CD4-positive, alpha-beta T cell (primary cell): ENCODE data around the gene PRPF40A. TPM values are rescaled to one million over a fixed set of nuclear protein-coding genes. Genes with fewer than 3 reads are reported as not detected.

ENCODE experiments used
- ATAC-seq: fragments of 200-7000 bp; cut with Tn5 transposase; one replicate; pipeline ENCODE4 v1.10.0; 2022; ENCODE audit warnings: mild to moderate bottlenecking; ENCODE audit not compliant: poor library complexity
- CTCF ChIA-PET: fragments of 350-600 bp; sonication (Branson Sonifier 250); formaldehyde crosslinking; loops from one replicate; lab custom pipeline; 2021; ENCODE audit warnings: antibody characterized with exemption, inconsistent platforms; lab: Charles Lee
- POLR2A ChIA-PET: fragments of 350-600 bp; sonication (Branson Sonifier 250); formaldehyde crosslinking; loops from one replicate; lab custom pipeline; 2021; ENCODE audit warnings: antibody characterized with exemption, inconsistent platforms; lab: Charles Lee
- DNase-seq, 14 experiments: peaks; one replicate each; pipeline ENCODE4 v3.0.0-alpha.2; 2013 to 2020; ENCODE audit warnings: mixed read lengths in 2 of 14
- H3K27ac ChIP-seq, 2 donors: one replicate each; pipeline versions ENCODE4 v1.5.1 to v1.7.0; 2013; ENCODE audit warnings: low read length in 2 of 2, low read depth in 1 of 2, mild to moderate bottlenecking in 1 of 2
- H3K27me3 ChIP-seq, 2 experiments: 1 replicate in 1 of 2; 2 replicates in 1 of 2; pipeline versions ENCODE4 v1.6.1 to v1.7.0; 2013; ENCODE audit warnings: low read length in 2 of 2, control low read depth in 1 of 2, mild to moderate bottlenecking in 1 of 2, moderate library complexity in 1 of 2; ENCODE audit not compliant: insufficient read depth in 2 of 2, control insufficient read depth in 1 of 2
- H3K36me3 ChIP-seq: one replicate; pipeline ENCODE4 v1.6.1; 2013; ENCODE audit warnings: low read length, control low read depth; ENCODE audit not compliant: insufficient read depth
- H3K4me1 ChIP-seq: one replicate; pipeline ENCODE4 v1.6.1; 2013; ENCODE audit warnings: low read length, control low read depth; ENCODE audit not compliant: insufficient read depth
- H3K4me3 ChIP-seq: one replicate; pipeline ENCODE4 v1.5.1; 2013; ENCODE audit warnings: mild to moderate bottlenecking, low read length, moderate library complexity
- H3K9me3 ChIP-seq, 2 experiments: 1 replicate in 1 of 2; 2 replicates in 1 of 2; pipeline versions ENCODE4 v1.6.1 to v1.7.0; 2013; ENCODE audit warnings: low read length in 2 of 2, mild to moderate bottlenecking in 2 of 2, control low read depth in 1 of 2, moderate library complexity in 1 of 2; ENCODE audit not compliant: control insufficient read depth in 1 of 2, insufficient read depth in 1 of 2
- H3K27ac Mint-ChIP-seq: one replicate; pipeline ENCODE4 v1.8.0; 2020; ENCODE audit warnings: mixed read lengths
- H3K27me3 Mint-ChIP-seq: one replicate; pipeline ENCODE4 v1.8.0; 2021; ENCODE audit warnings: mixed read lengths
- H3K36me3 Mint-ChIP-seq: one replicate; pipeline ENCODE4 v1.8.0; 2021; ENCODE audit warnings: low read depth, mixed read lengths
- H3K4me1 Mint-ChIP-seq: one replicate; pipeline ENCODE4 v1.8.0; 2021; ENCODE audit warnings: low read depth, mixed read lengths
- H3K4me3 Mint-ChIP-seq: one replicate; pipeline ENCODE4 v1.8.0; 2020; ENCODE audit warnings: mild to moderate bottlenecking, mixed read lengths
- H3K9me3 Mint-ChIP-seq: one replicate; pipeline ENCODE4 v1.8.0; 2020; ENCODE audit warnings: mixed read lengths
- intact Hi-C, 2 experiments: fragments of 100-400 bp; cut with DNase I in 1 of 2; cut with micrococcal nuclease in 1 of 2; formaldehyde crosslinking; loops; one replicate each; pipeline versions ENCODE4 v1.15.1 to v1.9.0; 2023 to 2025; cut with DNase I, micrococcal nuclease
- total RNA-seq, 174 experiments: library from RNA in 2 of 174; stranded (reverse) in 2 of 174; gene quantifications; one replicate each; pipeline ENCODE4 v1.2.3 and lab custom pipeline; 2021 to 2026
- TF ChIP-seq, protein P1 (sequence below): fragments of 200-600 bp; IDR thresholded peaks from one replicate; pipeline ENCODE4 v1.8.0; 2022; ENCODE audit warnings: antibody characterized with exemption, mild to moderate bottlenecking

Gene PRPF40A
- total RNA-seq, 2 experiments from 2014 or later: 146 to 148 TPM

DNA sequence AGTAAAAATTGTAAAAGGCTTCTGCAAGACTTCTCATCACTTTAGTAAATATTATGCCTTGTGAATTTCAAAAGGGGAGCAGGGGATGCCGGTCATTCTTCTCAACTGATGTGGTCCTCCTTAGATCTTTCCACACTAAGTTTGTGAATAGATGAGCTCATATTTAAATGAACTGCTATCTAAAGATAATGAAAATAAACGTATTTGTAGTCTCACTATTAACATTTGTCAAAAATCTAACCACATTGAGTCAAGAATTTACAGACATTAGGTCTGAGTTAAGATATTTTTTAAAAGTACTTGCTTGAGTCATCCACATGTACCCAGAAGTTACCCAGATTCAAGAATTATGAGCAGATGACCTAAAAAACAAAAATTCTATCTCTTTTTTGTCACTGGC lies 6.5 kb downstream of the PRPF40A start:
- TF ChIP-seq, protein P1, sequence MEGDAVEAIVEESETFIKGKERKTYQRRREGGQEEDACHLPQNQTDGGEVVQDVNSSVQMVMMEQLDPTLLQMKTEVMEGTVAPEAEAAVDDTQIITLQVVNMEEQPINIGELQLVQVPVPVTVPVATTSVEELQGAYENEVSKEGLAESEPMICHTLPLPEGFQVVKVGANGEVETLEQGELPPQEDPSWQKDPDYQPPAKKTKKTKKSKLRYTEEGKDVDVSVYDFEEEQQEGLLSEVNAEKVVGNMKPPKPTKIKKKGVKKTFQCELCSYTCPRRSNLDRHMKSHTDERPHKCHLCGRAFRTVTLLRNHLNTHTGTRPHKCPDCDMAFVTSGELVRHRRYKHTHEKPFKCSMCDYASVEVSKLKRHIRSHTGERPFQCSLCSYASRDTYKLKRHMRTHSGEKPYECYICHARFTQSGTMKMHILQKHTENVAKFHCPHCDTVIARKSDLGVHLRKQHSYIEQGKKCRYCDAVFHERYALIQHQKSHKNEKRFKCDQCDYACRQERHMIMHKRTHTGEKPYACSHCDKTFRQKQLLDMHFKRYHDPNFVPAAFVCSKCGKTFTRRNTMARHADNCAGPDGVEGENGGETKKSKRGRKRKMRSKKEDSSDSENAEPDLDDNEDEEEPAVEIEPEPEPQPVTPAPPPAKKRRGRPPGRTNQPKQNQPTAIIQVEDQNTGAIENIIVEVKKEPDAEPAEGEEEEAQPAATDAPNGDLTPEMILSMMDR: no peak
- no peaks in the 10 kb centered on the region for H3K27me3 Mint-ChIP-seq
- peaks cover 83% of the 10 kb centered on the region for H3K4me1 Mint-ChIP-seq
- ATAC-seq (no peak), DNase-seq (no peak)
- Histone ChIP-seq H3K27me3 (no peaks in the 10 kb centered on the region), H3K27ac (no peak overlapping the region), H3K9me3 (no peaks in the 10 kb centered on the region), H3K36me3 (peaks cover 71% of the 10 kb centered on the region), H3K4me3 (no peak overlapping the region), H3K4me1 (peaks cover 10% of the 10 kb centered on the region)
- H3K4me3 Mint-ChIP-seq: no peak overlapping the region
- H3K9me3 Mint-ChIP-seq: no peaks in the 10 kb centered on the region
- no peak overlapping the region for H3K27ac Mint-ChIP-seq
- ChIA-PET POLR2A (no interaction called here), CTCF (no interaction called here)
- intact Hi-C loops: loop anchor here in 1 of 2 experiments (10.0 kb wide), 1 partner anchor 1426 kb away; the partner anchor contains the start of gene NMI
- peaks cover 90% of the 10 kb centered on the region for H3K36me3 Mint-ChIP-seq

DNA sequence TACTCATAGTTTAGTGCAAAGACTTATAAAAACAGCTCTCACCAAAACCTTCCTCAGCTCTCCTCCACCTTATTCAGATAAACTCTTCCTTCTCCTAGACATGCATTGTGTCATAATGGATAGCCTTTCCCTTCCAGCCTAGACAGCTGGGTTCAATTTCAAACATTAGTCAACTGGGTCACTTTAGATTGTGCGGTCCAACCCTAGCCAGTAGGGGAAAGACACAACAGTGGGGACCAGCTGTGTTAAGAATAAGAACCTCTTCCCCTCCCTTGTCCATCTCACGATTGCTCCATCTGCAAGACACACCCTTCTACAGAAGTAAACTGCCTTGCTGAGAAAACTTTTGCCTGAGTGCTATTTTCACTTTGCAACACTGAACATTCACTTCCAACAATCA lies 8.5 kb downstream of the PRPF40A start:
- intact Hi-C loops: no loop called here
- CTCF ChIA-PET: no interaction called here
- DNase-seq: no peak

DNA sequence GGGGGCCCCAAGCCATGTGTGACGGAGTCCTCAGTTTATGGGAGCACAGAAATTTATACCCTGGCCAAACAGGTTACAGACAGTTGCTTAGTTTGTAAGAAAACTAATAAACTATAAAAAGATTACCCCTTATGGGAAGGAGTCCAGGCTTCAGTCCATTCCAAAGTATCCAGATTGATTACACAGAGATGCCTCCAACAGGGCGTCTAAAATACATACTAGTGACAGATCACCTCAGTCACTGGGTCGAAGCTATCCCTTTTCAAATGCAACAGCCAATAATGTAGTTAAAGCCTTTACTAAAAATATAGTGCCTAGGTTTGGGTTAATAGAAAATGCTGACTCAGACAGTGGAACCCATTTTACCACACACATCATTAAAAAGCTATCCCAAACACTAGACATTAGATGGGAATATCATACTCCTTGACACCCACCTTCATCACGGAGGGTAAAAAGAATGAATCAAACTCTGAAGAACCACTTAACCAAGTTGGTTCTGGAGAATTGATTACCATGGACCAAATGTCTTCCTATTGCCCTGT lies 10.7 kb downstream of the PRPF40A start:
- ATAC-seq: no peak
- no peak for DNase-seq
- POLR2A ChIA-PET: interaction anchor here (2.7 kb wide), 1 partner anchor 11 kb away, joined by 17 read pairs; the partner anchor contains the start of gene PRPF40A
- Mint-ChIP-seq H3K4me1 (peaks cover 92% of the 10 kb centered on the region), H3K27me3 (no peaks in the 10 kb centered on the region), H3K9me3 (no peaks in the 10 kb centered on the region), H3K4me3 (no peak overlapping the region), H3K36me3 (peaks cover 93% of the 10 kb centered on the region), H3K27ac (no peak overlapping the region)
- no peaks in the 10 kb centered on the region for H3K9me3 ChIP-seq
- no peak overlapping the region for H3K27ac ChIP-seq
- peaks cover 15% of the 10 kb centered on the region for H3K4me1 ChIP-seq
- CTCF ChIA-PET: interaction anchor here (1.3 kb wide), 1 partner anchor 9 kb away, joined by 6 read pairs; no protein-coding TSS in a partner anchor
- H3K36me3 ChIP-seq: peaks cover 56% of the 10 kb centered on the region
- intact Hi-C loops: no loop called here
- no peak overlapping the region for H3K4me3 ChIP-seq
- no peaks in the 10 kb centered on the region for H3K27me3 ChIP-seq
- TF ChIP-seq, protein P1: no peak

More for the DNA sequence above, 8.5 kb downstream of the PRPF40A start:
- no peaks in the 10 kb centered on the region for H3K9me3 ChIP-seq
- H3K27me3 ChIP-seq: no peaks in the 10 kb centered on the region
- Mint-ChIP-seq H3K36me3 (peaks cover 93% of the 10 kb centered on the region), H3K4me3 (peak overlapping the region; percentile 34), H3K27ac (no peak overlapping the region), H3K9me3 (no peaks in the 10 kb centered on the region), H3K27me3 (no peaks in the 10 kb centered on the region), H3K4me1 (peaks cover 89% of the 10 kb centered on the region)
- H3K4me1 ChIP-seq: peaks cover 15% of the 10 kb centered on the region
- TF ChIP-seq, protein P1: no peak
- H3K36me3 ChIP-seq: peaks cover 68% of the 10 kb centered on the region
- H3K4me3 ChIP-seq: no peak overlapping the region
- POLR2A ChIA-PET: interaction anchor here (2.7 kb wide), 1 partner anchor 8 kb away, joined by 17 read pairs; the partner anchor contains the start of gene PRPF40A
- H3K27ac ChIP-seq: no peak overlapping the region
- no peak for ATAC-seq
